Breast epithelium (tissue), 4 donors: Measurements from ENCODE around the gene TRIM32. TPM values are rescaled to one million over a fixed set of nuclear protein-coding genes. Genes with fewer than 3 reads are reported as not detected.

Experiments used
- DNase-seq, 2 donors: peaks; one replicate each; pipeline ENCODE4 v3.0.0-alpha.2; 2019; ENCODE audit warnings: low spot score in 2 of 2
- H3K27ac ChIP-seq, 2 donors: fragments of 200-600 bp; sonication (generic) in 1 of 2; one replicate each; pipeline ENCODE4 v1.5.1; 2016 to 2019; ENCODE audit warnings: mild to moderate bottlenecking in 1 of 2
- H3K27me3 ChIP-seq, 2 donors: fragments of 200-600 bp; sonication (generic) in 1 of 2; one replicate each; pipeline versions ENCODE4 v1.5.1 to v1.6.0; 2017 to 2019; ENCODE audit warnings: control low read depth in 1 of 2, mild to moderate bottlenecking in 1 of 2
- H3K36me3 ChIP-seq: fragments of 200-600 bp; one replicate; pipeline ENCODE4 v1.5.1; 2019
- H3K4me1 ChIP-seq, 2 donors: fragments of 200-600 bp; sonication (generic); one replicate each; pipeline ENCODE4 v1.5.1; 2016 to 2019; ENCODE audit warnings: control low read depth in 1 of 2
- H3K4me3 ChIP-seq, 3 donors: fragments of 200-600 bp; sonication (generic); 1 replicate in 2 of 3; 2 replicates in 1 of 3; pipeline ENCODE4 v1.5.1; 2016 to 2019; ENCODE audit warnings: mild to moderate bottlenecking in 3 of 3, moderate library complexity in 2 of 3
- H3K9me3 ChIP-seq, 2 donors: fragments of 200-600 bp; sonication (generic) in 1 of 2; one replicate each; pipeline ENCODE4 v1.5.1; 2016 to 2019; ENCODE audit warnings: control low read depth in 1 of 2
- POLR2A ChIP-seq: fragments of 450-650 bp; IDR thresholded peaks from one replicate; pipeline ENCODE4 v1.6.1; 2016; ENCODE audit warnings: antibody characterized with exemption, mild to moderate bottlenecking, moderate library complexity
- POLR2AphosphoS5 ChIP-seq, 3 donors: sonication (generic); formaldehyde crosslinking; IDR thresholded peaks; one replicate each; pipeline ENCODE4 v1.6.1; 2017; ENCODE audit warnings: antibody characterized with exemption in 3 of 3
- intact Hi-C: fragments of 100-400 bp; cut with DNase I; formaldehyde crosslinking; loops from one replicate; pipeline ENCODE4 v1.15.1; 2023; ENCODE audit warnings: low total_unique reads
- total RNA-seq, 3 donors: library from RNA; depleted of rRNA; stranded (reverse); fragments of >200 nt; gene quantifications; one replicate each; pipeline ENCODE4 v1.1.0, GENCODE V29; 2016
- TF ChIP-seq, protein P1 (sequence below), 3 donors: fragments of 450-650 bp; IDR thresholded peaks; one replicate each; pipeline ENCODE4 v1.5.1; 2016 to 2017; ENCODE audit warnings: antibody characterized with exemption in 3 of 3, mild to moderate bottlenecking in 3 of 3, moderate library complexity in 3 of 3

The TRIM32 gene
- total RNA-seq, 3 donors from 2014 or later: 18.7 to 20.2 (median 19.0) TPM

DNA sequence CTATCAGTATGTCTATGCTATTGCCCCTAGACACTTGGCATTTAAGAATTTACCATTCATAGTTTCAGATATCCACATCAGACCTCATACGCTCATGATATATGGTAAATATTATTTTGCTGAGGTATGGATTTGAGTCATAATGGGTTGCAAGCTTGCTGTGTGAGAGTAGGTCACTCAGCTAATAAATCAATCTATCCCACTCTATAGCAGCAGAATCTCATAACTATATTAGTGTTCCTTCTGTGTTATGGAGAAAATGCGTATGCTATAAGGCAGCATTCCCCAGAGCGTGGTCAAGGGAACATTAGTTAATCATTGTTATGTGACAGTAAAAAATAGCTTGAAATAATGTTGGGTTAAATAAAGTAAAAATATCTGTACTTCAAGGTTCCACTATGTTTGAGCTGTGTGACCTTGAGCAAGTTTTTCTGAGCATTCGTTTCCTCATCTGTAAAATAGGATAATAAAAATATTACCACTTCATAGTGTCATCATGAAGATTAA, 7.7 kb downstream of the TRIM32 start:
- intact Hi-C loops: loop anchor here (5.0 kb wide), 1 partner anchor 1433 kb away; no protein-coding TSS in a partner anchor
- no peaks in the 10 kb centered on the region for H3K27me3 ChIP-seq
- no peak overlapping the region for H3K27ac ChIP-seq
- H3K9me3 ChIP-seq: no peaks in the 10 kb centered on the region
- DNase-seq: no peak
- peaks cover 12% of the 10 kb centered on the region for H3K36me3 ChIP-seq
- H3K4me1 ChIP-seq: no peaks in the 10 kb centered on the region
- no peak overlapping the region for H3K4me3 ChIP-seq
- TF ChIP-seq, protein P1, sequence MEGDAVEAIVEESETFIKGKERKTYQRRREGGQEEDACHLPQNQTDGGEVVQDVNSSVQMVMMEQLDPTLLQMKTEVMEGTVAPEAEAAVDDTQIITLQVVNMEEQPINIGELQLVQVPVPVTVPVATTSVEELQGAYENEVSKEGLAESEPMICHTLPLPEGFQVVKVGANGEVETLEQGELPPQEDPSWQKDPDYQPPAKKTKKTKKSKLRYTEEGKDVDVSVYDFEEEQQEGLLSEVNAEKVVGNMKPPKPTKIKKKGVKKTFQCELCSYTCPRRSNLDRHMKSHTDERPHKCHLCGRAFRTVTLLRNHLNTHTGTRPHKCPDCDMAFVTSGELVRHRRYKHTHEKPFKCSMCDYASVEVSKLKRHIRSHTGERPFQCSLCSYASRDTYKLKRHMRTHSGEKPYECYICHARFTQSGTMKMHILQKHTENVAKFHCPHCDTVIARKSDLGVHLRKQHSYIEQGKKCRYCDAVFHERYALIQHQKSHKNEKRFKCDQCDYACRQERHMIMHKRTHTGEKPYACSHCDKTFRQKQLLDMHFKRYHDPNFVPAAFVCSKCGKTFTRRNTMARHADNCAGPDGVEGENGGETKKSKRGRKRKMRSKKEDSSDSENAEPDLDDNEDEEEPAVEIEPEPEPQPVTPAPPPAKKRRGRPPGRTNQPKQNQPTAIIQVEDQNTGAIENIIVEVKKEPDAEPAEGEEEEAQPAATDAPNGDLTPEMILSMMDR (IDR thresholded peaks at IDR 0.05): no peak

DNA sequence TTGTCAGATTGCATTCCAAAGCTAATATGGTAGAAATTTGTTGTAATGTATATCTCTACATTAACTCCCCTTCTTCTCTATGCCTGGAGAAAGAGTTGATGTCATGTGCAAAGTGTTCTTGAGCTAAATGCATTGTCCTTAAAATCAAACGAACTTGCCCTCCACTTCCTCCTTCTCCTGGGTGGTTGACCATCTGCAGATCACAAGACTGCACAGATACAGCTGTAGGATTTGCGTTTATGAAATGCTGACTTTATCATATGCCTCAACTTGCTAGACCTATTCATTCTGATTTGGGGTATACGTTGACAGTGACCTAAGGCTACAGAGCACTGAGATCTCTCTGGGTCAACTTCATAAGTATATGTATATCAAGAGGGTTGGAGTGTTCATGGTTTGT, 8.3 kb downstream of the TRIM32 start:
- Histone ChIP-seq H3K27ac (no peak overlapping the region), H3K4me1 (no peaks in the 10 kb centered on the region), H3K27me3 (no peaks in the 10 kb centered on the region), H3K36me3 (peaks cover 12% of the 10 kb centered on the region), H3K9me3 (no peaks in the 10 kb centered on the region), H3K4me3 (no peak overlapping the region)
- TF ChIP-seq, protein P1 (IDR thresholded peaks at IDR 0.05): no peak
- no peak for TF ChIP-seq POLR2AphosphoS5 (IDR thresholded peaks at IDR 0.05)
- TF ChIP-seq POLR2A: no peak
- intact Hi-C loops: loop anchor here (5.0 kb wide), 1 partner anchor 1433 kb away; no protein-coding TSS in a partner anchor
- DNase-seq: no peak

DNA sequence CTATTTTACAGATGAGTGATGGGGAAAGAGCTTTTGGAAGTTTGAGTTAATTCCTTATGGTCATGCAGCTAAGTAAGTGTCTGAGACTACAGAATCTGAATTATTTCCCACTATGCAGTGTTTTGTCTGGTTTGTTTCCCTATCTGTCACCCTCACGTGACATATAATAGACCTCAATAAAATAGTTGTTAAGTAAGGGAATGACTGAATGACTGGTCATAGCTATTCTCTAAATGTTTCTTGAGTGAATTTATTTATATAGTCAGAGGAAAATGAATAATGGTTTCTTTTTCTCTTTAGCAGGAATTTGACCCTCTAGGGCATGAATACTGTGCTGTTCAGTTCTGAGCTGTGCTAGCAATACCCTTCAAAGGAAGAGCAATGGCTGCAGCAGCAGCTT, 10.3 kb downstream of the TRIM32 start:
- no peak for DNase-seq
- H3K4me3 ChIP-seq: no peak overlapping the region
- no peaks in the 10 kb centered on the region for H3K9me3 ChIP-seq
- TF ChIP-seq, protein P1 (IDR thresholded peaks at IDR 0.05): no peak
- no peak for TF ChIP-seq POLR2A
- no peak for TF ChIP-seq POLR2AphosphoS5 (IDR thresholded peaks at IDR 0.05)
- H3K4me1 ChIP-seq: no peaks in the 10 kb centered on the region
- H3K27me3 ChIP-seq: no peaks in the 10 kb centered on the region
- no peak overlapping the region for H3K27ac ChIP-seq
- peaks cover 12% of the 10 kb centered on the region for H3K36me3 ChIP-seq
- intact Hi-C loops: loop anchor here (5.0 kb wide), 1 partner anchor 1435 kb away; no protein-coding TSS in a partner anchor

DNA sequence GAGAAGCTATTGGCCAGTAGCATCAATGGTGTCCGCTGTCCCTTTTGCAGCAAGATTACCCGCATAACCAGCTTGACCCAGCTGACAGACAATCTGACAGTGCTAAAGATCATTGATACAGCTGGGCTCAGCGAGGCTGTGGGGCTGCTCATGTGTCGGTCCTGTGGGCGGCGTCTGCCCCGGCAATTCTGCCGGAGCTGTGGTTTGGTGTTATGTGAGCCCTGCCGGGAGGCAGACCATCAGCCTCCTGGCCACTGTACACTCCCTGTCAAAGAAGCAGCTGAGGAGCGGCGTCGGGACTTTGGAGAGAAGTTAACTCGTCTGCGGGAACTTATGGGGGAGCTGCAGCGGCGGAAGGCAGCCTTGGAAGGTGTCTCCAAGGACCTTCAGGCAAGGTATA, 10.8 kb downstream of the TRIM32 start:
- no peak for DNase-seq
- Histone ChIP-seq H3K27me3 (no peaks in the 10 kb centered on the region), H3K36me3 (peaks cover 12% of the 10 kb centered on the region), H3K4me3 (no peak overlapping the region), H3K4me1 (no peaks in the 10 kb centered on the region), H3K27ac (no peak overlapping the region), H3K9me3 (no peaks in the 10 kb centered on the region)
- intact Hi-C loops: loop anchor here (5.0 kb wide), 1 partner anchor 1436 kb away; no protein-coding TSS in a partner anchor
- TF ChIP-seq, protein P1 (IDR thresholded peaks at IDR 0.05): no peak
- TF ChIP-seq POLR2AphosphoS5 (IDR thresholded peaks at IDR 0.05): no peak
- TF ChIP-seq POLR2A: no peak

DNA sequence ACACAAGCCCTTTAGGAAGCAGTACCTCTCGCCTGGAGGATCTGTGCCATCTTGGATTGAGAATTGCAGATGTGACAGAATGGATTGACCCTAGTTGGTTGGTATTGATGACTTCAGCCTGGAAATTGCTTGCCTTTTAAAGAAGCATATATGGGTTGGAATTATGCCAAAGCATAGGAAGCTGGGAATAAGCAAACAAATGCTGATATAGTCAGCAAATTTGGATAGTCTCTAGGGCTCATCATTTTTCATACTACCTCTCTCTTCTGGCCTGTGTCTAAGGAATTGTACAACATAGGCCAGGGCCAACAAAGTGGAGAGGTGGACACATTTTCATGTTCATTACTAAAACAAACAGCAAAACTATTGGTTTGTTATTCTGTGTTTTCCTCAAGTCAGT, 13.2 kb downstream of the TRIM32 start:
- Histone ChIP-seq H3K36me3 (peaks cover 12% of the 10 kb centered on the region), H3K27ac (no peak overlapping the region), H3K4me3 (no peak overlapping the region), H3K9me3 (no peaks in the 10 kb centered on the region), H3K4me1 (no peaks in the 10 kb centered on the region), H3K27me3 (no peaks in the 10 kb centered on the region)
- TF ChIP-seq, protein P1 (IDR thresholded peaks at IDR 0.05): no peak
- no peak for TF ChIP-seq POLR2A
- TF ChIP-seq POLR2AphosphoS5 (IDR thresholded peaks at IDR 0.05): no peak
- intact Hi-C loops: no loop called here
- DNase-seq: no peak
